Measurements from ENCODE around the gene ADSS1. TPM values are rescaled to one million over a fixed set of nuclear protein-coding genes. Genes with fewer than 3 reads are reported as not detected.

ADSS1 gene
- total and polyA plus RNA-seq, 4 donors = 1.8 to 18.8 (median 12.2) TPM

DNA sequence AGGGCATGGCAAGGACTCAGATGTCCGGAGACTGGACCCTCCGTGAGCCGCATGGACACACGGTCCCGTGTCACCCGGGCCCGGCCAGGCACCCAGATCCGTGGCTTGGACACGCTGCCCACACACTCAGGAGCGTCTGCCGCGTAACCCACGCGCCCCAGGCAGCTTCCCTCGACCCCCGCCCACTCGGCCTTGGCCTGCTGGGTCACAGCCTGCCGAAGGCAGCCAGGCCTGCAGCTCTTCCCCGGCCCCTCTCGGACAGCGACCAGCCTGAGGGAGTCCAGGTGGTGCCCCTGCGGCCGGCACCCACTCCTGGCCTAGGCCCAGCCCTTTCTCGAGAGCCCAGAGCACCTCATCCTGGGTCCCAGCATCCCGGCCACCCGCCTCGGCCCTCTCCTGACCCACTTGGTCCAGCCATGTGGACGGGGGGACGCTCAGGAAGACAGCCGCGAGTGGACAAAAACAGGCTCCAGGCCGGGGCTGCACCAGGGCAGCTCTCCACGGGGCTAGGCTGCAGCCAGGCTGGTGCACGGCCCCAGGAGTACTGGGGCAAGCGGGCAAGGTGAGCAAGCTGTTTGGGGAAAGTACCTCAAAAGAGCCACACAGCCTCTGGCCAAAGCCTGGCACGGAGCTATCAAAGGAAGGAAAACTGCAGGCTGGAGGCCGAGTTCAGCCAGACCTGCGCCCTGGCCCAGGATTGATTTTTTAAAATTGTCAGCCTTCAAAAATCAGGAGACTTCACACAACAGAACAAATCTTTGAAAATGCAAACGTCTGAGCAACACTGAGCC, 65.0 kb downstream of the ADSS1 start:
- Histone ChIP-seq H3K4me3 (ENCODE audit: low read depth in 1 of 3, low read length in 3 of 3) (no peak overlapping the region), H3K36me3 (ENCODE audit: control insufficient read depth in 4 of 4, insufficient read depth in 3 of 4, low read depth in 1 of 4, low read length in 3 of 4) (no peaks in the 10 kb centered on the region), H3K27ac (ENCODE audit: low read depth in 1 of 2, low read length in 2 of 2) (peak overlapping the region; percentile 39 to 68), H3K9ac (ENCODE audit: low read depth in 1 of 2, low read length in 2 of 2) (no peak overlapping the region), H3K4me1 (ENCODE audit: control insufficient read depth in 4 of 4, insufficient read depth in 4 of 4, low read length in 3 of 4) (peaks cover 55 to 87% (median 76%) of the 10 kb centered on the region in 4 donors), H3K9me3 (ENCODE audit: control insufficient read depth in 4 of 4, low read length in 3 of 4) (no peaks in the 10 kb centered on the region), H3K27me3 (ENCODE audit: control insufficient read depth in 4 of 4, insufficient read depth in 4 of 4, low read length in 3 of 4) (no peaks in the 10 kb centered on the region)
- 48% methylated on average over 39 of the region's 39 CpGs for WGBS
- DNase-seq (ENCODE audit: low spot score) = no peak
- TF ChIP-seq YY1 (IDR thresholded peaks at IDR 0.05) (no peak), HNF4A (conservative IDR thresholded peaks at IDR 0.05) (peak; percentile 10 to 50), FOXA1 (IDR thresholded peaks at IDR 0.05) (no peak), GABPA (IDR thresholded peaks at IDR 0.05 in 1 of 2, conservative IDR thresholded peaks at IDR 0.05 in 1 of 2) (no peak), REST (IDR thresholded peaks at IDR 0.05) (no peak), SP1 (IDR thresholded peaks at IDR 0.05) (peak; percentile 11), RXRA (IDR thresholded peaks at IDR 0.05) (peak in 1 of 2 donors; percentile 61)
- TF ChIP-seq, protein P1, sequence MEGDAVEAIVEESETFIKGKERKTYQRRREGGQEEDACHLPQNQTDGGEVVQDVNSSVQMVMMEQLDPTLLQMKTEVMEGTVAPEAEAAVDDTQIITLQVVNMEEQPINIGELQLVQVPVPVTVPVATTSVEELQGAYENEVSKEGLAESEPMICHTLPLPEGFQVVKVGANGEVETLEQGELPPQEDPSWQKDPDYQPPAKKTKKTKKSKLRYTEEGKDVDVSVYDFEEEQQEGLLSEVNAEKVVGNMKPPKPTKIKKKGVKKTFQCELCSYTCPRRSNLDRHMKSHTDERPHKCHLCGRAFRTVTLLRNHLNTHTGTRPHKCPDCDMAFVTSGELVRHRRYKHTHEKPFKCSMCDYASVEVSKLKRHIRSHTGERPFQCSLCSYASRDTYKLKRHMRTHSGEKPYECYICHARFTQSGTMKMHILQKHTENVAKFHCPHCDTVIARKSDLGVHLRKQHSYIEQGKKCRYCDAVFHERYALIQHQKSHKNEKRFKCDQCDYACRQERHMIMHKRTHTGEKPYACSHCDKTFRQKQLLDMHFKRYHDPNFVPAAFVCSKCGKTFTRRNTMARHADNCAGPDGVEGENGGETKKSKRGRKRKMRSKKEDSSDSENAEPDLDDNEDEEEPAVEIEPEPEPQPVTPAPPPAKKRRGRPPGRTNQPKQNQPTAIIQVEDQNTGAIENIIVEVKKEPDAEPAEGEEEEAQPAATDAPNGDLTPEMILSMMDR (IDR thresholded peaks at IDR 0.05; ENCODE audit: low read depth, low read length, missing input control) = no peak

DNA sequence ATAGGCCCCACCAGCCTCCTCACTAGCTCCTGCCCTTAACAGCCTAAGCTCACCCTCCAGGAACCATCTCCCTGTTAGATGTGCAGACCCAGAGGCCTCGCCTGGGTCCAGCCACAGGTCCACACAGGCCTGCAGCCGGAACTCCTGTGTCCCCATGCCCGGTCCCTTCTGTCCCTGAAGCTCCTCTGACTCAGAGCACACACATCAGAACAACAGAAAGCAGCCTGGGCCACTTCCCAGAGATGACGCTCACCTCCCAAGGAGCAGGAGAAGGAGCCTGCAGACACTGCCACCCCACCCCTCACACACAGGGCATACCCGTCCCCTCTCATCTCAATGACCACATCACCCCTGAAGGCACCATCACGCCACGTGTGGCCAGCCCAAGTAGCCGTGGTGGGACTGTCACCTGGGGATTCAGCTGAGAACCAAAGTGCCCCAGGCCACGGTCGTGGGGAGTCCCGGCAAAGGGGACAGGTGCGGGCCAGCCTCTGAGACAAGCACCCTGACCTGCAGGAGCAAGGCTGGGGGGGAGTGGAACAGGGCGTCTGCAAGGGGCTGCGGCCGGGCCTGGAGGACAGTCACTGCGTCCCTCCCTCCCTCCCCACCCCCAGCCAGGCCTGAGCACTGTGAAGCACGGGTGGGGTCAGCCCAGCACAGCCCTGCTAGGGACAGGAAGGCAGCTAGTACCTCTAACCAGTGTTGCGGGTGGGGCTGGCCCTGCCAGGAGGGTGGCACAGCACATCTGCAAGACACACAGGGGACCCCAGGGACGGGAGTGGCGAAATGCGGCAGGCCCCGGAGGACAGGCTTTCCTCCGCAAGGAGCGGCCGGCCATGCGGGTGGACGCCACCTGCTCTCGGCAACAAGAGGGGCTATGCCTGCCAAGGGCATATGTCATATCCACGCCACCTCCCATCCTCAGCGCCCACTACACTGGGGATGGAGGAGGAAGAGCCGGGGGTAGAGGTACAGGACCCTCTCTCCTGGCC, 66.0 kb downstream of the ADSS1 start:
- no peaks in the 10 kb centered on the region for H3K36me3 ChIP-seq (ENCODE audit: control insufficient read depth in 4 of 4, insufficient read depth in 3 of 4, low read depth in 1 of 4, low read length in 3 of 4)
- H3K4me1 ChIP-seq (ENCODE audit: control insufficient read depth in 4 of 4, insufficient read depth in 4 of 4, low read length in 3 of 4) = peaks cover 57 to 94% (median 80%) of the 10 kb centered on the region in 4 donors
- H3K27ac ChIP-seq (ENCODE audit: low read depth in 1 of 2, low read length in 2 of 2) = peak overlapping the region; percentile 59 to 68
- H3K9me3 ChIP-seq (ENCODE audit: control insufficient read depth in 4 of 4, low read length in 3 of 4) = no peaks in the 10 kb centered on the region
- H3K9ac ChIP-seq (ENCODE audit: low read depth in 1 of 2, low read length in 2 of 2) = no peak overlapping the region
- no peak overlapping the region for H3K4me3 ChIP-seq (ENCODE audit: low read depth in 1 of 3, low read length in 3 of 3)
- 76% methylated on average over 31 of the region's 31 CpGs for WGBS
- H3K27me3 ChIP-seq (ENCODE audit: control insufficient read depth in 4 of 4, insufficient read depth in 4 of 4, low read length in 3 of 4) = no peaks in the 10 kb centered on the region
- DNase-seq (ENCODE audit: low spot score) = no peak
- TF ChIP-seq HNF4G (IDR thresholded peaks at IDR 0.05) (no peak), SP1 (IDR thresholded peaks at IDR 0.05) (no peak), FOXA2 (IDR thresholded peaks at IDR 0.05) (no peak), JUND (IDR thresholded peaks at IDR 0.05) (no peak), ZBTB33 (IDR thresholded peaks at IDR 0.05) (no peak), GABPA (IDR thresholded peaks at IDR 0.05 in 1 of 2, conservative IDR thresholded peaks at IDR 0.05 in 1 of 2) (no peak), ATF3 (IDR thresholded peaks at IDR 0.05) (no peak), HNF4A (conservative IDR thresholded peaks at IDR 0.05) (no peak), FOXA1 (IDR thresholded peaks at IDR 0.05) (no peak), NR2F2 (IDR thresholded peaks at IDR 0.05) (no peak), REST (IDR thresholded peaks at IDR 0.05) (no peak), RAD21 (IDR thresholded peaks at IDR 0.05) (no peak)
- TF ChIP-seq, protein P2, sequence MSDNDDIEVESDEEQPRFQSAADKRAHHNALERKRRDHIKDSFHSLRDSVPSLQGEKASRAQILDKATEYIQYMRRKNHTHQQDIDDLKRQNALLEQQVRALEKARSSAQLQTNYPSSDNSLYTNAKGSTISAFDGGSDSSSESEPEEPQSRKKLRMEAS (IDR thresholded peaks at IDR 0.05) = no peak
